GM21723 (cell line): Measurements from ENCODE around the gene ZFP1.

ENCODE experiments used
- ATAC-seq: cut with Tn5 transposase; IDR thresholded peaks from one replicate; pipeline ENCODE4 v1.9.1; 2021; ENCODE audit warnings: mild to moderate bottlenecking, moderate library complexity; ENCODE audit not compliant: unreplicated experiment

The ZFP1 gene

GRCh38 chr16:75148311-75149195 lies at the start of gene ZFP1:
TSS of gene ZFP1 (plus strand) at chr16:75148524. CDS start at chr16:75152952, 4,428 bp downstream.
- ATAC-seq, result peak; percentile 88

DNA sequence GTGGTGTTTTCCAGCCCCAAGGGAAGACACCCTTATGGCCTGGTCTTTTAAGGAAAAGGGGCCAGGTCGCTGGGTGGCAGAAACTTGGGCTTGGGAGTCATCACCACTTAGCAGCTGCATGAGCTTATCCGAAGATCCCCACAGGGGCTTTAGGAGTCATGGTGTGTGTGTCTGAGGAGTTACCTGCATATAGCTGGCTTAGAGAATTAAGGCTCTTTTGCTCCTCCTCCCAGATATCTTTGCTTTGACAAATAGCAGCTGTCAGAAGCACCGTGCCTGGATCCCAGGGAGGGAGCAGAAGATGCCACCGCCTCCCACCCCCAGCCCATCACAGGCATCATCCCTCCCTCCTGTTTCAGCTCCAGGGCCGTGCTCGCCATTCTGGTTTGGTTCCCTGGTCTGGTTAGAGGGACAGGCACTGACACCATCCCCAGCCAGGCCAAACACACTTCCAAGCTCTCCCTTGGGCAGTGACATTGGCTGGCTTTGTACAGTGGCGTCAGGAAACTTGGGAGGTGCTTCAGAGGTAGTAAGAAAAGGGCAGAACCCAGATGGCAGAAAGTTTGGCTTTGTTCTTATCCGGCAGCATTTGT lies 49.2 kb upstream of the ZFP1 start:
- no peak for ATAC-seq

DNA sequence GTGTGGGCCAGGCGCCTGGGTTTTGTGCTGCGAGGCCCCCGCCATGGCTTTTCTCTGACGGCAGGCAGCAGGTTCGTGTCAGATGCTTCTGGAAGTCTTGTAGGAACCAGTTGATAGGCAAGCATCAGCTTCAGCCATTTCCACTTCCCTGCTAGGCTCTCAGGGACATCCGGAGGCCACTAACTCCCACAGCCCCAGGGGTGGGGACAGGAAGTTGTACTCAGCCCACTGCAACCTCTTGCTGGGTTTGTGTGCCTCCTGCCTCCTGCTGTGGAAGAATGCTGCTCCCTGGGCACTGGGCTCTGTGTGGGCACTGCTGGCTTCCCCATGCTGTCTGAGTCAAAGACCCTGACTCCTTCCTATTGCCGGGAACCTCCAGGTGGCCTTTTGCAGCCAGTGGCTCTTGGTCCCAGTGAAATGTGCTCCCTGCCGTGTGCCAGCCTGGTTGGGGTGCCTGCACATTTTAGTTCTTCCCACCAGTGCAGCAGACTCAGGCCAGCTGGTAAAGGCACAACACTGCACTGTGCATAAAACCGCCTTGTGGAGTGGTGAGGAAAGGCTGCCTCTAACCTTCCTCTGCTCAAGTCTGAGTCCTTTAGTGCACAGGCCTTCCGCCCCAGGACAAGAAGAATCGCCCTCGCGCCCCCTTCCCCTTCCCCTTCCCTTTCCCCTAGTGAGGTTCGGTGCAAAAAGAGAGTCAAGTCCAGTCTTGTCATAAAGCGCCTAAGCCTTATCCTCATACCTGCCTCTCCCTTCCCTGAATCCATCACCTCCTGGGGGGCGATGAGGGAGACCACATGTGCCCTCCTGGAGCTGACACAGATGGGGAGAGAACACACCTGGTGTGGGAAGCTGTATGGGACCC lies 48.4 kb upstream of the ZFP1 start:
- ATAC-seq, result peak; percentile 62

GRCh38 chr16:75100603-75100990 lies 47.7 kb upstream of the ZFP1 start:
- no peak for ATAC-seq

GRCh38 chr16:75101635-75102034 lies 46.7 kb upstream of the ZFP1 start:
- ATAC-seq, result no peak

- no peak for ATAC-seq
These were observed 45.7 kb upstream of the ZFP1 start for GRCh38 chr16:75102595-75102994.

DNA sequence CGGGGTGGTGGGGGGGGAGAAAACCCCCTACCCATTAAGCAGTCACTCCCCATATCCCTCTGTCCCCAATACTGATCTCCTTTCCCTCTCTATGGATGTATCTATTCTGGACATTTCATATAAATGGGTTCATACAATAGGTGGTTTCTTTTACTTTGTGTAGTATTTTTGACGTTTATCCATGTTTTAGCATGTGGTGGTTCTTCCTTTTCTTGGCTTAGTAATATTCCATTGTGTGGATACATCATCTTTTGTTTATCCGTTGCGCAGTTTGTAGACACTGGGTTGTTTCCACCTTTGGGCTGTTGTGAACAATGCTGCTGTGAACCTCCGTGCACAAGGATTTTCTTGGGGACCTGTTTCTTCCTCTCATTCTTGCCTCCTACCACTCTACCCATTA lies 44.3 kb upstream of the ZFP1 start:
- no peak for ATAC-seq

- ATAC-seq, result no peak
These were observed 43.5 kb upstream of the ZFP1 start for GRCh38 chr16:75104836-75105235.

DNA sequence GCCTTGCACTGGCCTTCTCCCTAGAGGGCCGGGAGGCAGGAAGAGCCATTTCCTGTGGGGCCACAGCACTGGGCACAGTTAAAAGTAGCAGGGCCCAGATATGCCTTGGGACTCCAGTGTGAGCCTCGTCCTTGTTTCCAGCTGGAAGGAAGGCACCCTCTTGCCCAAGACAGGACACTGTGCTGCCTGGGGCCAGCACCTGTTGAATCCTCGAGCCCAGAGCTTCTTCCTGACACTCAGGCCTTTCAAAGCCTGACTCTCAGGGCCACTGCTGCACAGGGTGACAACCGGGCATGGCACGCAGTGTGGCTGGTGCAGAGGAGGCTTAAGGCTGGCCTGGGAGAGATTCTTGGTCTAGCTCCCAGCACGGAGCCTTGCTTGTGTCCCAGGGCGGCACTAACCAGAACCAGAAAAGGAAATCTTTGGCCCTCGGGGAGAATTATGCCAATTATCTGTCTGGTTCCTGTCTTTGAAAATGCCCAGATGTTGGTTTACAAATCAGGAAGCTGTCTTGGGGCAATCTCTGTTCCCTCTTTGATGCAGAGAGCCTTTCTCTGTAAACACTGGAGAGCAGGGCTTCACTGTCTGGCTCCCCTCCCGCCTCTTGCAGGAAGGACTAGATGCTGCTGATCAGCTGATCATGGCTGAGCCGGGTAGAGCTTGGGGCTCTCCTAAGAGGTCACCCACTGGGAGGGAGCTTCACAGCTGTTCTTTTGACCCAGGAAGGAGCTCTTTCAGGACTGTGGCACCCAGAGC lies 42.8 kb upstream of the ZFP1 start:
- ATAC-seq, result no peak

DNA sequence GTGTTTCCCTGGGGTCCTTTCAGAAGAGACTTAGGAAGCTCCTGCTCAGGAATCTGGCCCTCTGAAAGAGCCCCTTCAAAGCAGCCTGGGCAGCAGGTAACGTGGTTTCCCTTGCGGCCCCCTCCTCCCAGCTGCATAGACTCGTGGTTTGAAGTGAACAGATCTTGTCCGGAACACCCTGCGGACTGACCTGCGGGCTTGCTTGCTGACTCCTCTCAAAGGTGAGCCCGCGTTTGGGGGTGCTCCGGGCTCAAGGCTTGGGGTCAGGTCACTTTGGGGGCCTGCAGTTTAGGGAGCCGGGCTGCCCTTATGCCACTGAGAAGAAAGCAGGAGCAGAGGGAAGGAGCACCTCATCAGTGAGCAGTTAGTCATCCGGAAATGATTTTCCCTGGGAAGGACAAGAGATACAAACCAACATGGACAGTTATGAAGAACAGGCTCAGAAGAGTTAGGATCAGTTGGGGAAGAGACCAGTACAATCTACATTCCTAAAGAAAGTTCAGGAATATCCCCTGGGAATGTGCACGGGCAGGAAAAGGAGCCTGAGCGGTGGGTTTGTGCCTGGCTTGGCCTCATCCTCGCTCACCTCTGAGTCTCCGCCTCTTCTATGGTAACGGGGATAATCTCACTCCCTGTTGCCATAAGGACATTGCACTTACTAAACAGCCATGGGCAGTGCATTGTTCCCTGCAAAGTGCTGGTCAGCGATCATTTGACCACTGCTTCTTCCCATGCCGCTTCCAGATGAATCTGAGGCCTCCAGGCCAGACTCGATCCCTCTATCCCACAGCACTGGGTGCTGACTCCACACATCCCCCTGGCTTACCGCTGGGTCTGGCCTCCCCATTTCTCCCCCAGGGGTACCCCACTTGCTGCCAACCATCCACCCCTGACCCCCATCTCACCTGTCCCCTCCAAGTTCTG lies 41.7 kb upstream of the ZFP1 start:
- ATAC-seq, result no peak

DNA sequence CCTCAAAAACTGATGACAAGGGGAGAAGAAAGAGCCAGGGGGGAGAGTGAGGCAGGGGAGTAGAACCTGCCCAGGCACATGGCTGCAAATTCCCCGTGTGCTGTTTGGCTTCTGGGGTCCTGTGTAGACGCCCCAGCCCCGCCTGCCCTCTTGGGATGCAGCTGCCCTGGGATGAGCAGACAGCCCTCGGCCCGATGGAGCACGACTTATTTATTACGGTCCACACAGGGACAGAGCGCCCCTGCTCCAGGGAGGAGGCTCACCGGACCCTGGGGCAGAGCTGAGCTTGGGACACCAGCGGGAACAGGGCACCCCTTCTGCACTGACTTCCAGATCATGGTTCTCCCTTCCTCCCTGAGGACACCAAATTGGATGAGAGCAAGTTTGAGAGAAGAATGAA lies 40.8 kb upstream of the ZFP1 start:
- ATAC-seq, result no peak

GRCh38 chr16:75108792-75109731 lies 39.3 kb upstream of the ZFP1 start:
- peak; percentile 32 for ATAC-seq

DNA sequence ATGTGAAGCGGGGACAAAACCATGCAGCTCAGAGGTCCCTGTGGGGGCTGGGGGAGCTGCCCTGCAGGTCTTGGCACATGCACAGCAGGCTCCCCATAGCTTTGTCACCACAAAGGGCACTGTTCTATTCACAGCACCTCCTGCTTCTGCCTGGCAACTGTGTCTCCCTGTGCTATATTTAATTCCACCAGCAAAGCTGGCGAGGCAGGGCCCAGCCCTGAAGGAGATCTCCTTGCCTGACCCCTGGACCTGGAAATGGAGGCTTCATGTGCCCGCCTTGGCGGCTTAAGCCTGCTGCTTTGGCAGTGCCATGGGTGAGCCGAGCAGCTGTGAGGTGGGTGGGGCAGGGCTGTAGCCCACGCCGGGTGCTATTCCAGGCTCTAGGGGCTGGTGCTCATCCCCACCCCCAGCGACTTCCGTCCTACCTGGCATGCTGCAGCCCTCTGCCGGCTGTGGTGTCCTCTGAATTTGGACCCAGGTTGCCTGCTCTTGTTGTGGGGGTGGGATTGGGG lies 38.5 kb upstream of the ZFP1 start:
- no peak for ATAC-seq

DNA sequence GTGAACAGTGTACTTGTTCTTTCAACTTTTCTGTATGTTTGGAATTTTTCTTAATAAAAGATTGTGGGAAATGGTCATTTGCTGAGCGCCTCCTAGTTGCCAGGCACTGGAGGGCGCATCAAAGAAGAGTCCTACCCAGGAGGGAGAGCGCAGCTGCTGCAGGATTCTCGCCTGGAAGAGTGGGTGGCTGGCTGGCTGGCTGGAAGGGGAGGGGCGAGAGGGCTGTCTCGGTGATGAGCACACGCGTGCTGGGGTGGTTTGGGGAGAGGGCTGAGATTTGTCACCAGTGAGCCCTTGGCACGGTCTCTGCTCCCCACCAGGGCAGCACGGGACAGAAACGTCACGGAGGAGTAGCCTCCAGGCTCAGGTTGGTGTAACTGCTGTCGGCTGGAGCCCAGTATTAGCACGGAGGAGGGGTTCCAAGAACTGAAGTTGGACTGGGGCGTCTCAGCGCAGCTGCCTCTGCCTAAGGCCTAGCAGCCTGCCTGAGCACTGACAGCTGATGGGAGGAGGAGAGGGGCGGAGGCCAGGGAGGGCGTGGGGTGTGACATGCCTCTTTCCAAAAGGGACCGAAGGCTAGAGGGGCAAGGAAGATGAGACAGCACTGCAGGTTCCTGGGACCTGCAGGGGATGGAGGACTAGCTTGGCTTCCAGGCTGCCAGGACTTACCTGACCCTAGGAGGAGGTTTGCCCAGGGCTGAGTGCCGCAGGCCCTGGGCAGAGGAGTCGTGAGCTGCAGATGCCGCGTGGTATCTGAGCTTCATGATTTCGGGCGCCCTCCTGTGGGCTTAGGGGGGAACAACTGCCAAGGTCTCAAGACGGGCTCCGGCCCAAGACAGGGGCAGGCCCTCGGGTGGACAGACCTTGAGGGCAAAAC lies 37.4 kb upstream of the ZFP1 start:
- peak; percentile 83 for ATAC-seq

DNA sequence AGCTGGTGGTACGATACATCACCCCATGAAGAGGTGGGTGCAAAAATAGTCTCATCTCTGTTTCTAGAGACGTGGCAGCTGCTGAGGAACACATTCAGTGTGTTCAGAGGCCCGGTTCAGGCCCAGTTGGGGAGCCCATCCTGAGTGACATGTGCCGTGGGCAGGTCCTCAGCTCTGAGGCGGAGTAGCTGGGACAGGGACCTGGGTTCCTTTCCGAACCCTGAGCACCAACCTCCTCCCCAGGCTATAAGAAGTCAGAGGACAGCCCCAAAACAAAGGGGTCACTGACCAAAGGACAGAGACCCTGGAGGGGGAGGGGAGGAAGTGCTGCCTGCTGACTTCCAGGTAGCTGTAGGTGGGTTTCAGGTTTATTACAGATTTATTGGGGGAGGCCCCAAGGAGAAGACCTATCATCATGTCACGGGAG lies 36.8 kb upstream of the ZFP1 start:
- ATAC-seq, result peak; percentile 15

GRCh38 chr16:75111961-75112733 lies 36.2 kb upstream of the ZFP1 start:
- ATAC-seq, result no peak
